Endothelial cell of umbilical vein (primary cell): ENCODE measurements around the gene CFAP300. TPM values are rescaled to one million over a fixed set of nuclear protein-coding genes. Genes with fewer than 3 reads are reported as not detected.
A peak's percentile ranks its signal among the peaks of the same experiment; 100 is the strongest.

ENCODE experiments used
- BruUV-seq: library from RNA; stranded (reverse); fragments of 400-500 nt; replicated peaks from 2 replicates; lab custom pipeline; 2021; lab: Mats Ljungman, UMichigan
- CTCF ChIA-PET: fragments of 300-600, 350-600 bp; sonication (Branson Sonifier 250); formaldehyde crosslinking; loops from one replicate; lab custom pipeline; 2021; ENCODE audit warnings: antibody characterized with exemption, inconsistent platforms; lab: Charles Lee
- POLR2A ChIA-PET: fragments of 300-600, 350-600 bp; sonication (Branson Sonifier 250); formaldehyde crosslinking; loops from one replicate; lab custom pipeline; 2021; ENCODE audit warnings: antibody characterized with exemption, inconsistent platforms; lab: Charles Lee
- DNase-seq: peaks from one replicate; pipeline ENCODE4 v3.0.0-alpha.2; 2011; ENCODE audit warnings: low read depth, low spot score
- FAIRE-seq: peaks from 2 replicates; lab custom pipeline; 2011; peaks lifted over from hg19 to GRCh38; lab: Jason Lieb, UNC
- H2AFZ ChIP-seq: 2 replicates; pipeline ENCODE4 v1.6.0; 2012; ENCODE audit warnings: low read depth, low read length, control low read depth, inconsistent platforms
- H3K27ac ChIP-seq: 2 replicates; pipeline ENCODE4 v1.5.1; 2011; ENCODE audit warnings: low read depth, mild to moderate bottlenecking, control low read depth, low read length, moderate library complexity; ENCODE audit not compliant: insufficient read depth
- H3K27me3 ChIP-seq, 2 experiments: 2 replicates each; pipeline versions ENCODE4 v1.6.0 to v1.6.1; 2011; ENCODE audit warnings: low read length in 2 of 2, mixed read lengths in 1 of 2; ENCODE audit not compliant: control insufficient read depth in 2 of 2, insufficient read depth in 2 of 2
- H3K36me3 ChIP-seq, 2 experiments: 2 replicates in 1 of 2; 3 replicates in 1 of 2; pipeline ENCODE4 v1.5.1; 2011; ENCODE audit warnings: low read length in 2 of 2, mild to moderate bottlenecking in 1 of 2, moderate library complexity in 1 of 2; ENCODE audit not compliant: control insufficient read depth in 2 of 2, insufficient read depth in 2 of 2; ENCODE audit errors: extremely low read depth in 1 of 2
- H3K4me1 ChIP-seq: 3 replicates; pipeline ENCODE4 v1.5.1; 2011; ENCODE audit warnings: mild to moderate bottlenecking, low read length; ENCODE audit not compliant: control insufficient read depth, insufficient read depth; ENCODE audit errors: extremely low read depth
- H3K4me2 ChIP-seq: 2 replicates; pipeline ENCODE4 v1.6.1; 2011; ENCODE audit warnings: low read length, control low read depth, mixed read lengths; ENCODE audit not compliant: insufficient read depth
- H3K4me3 ChIP-seq, 3 experiments: fragments of 200-600 bp in 1 of 3; sonication (generic), shearing (Covaris generic) in 1 of 3; replicated peaks in 1 of 3; 2 replicates each; pipeline ENCODE4 v1.5.1; 2011 to 2016; ENCODE audit warnings: control low read depth in 3 of 3, low read length in 3 of 3, mild to moderate bottlenecking in 2 of 3, inconsistent platforms in 1 of 3, low read depth in 1 of 3, moderate library complexity in 1 of 3; ENCODE audit not compliant: insufficient read depth in 1 of 3
- H3K79me2 ChIP-seq: 2 replicates; pipeline ENCODE4 v1.6.0; 2012; ENCODE audit warnings: low read length, inconsistent platforms; ENCODE audit not compliant: control insufficient read depth, insufficient read depth
- H3K9ac ChIP-seq: replicated peaks from 2 replicates; pipeline ENCODE3; 2011; ENCODE audit warnings: low read length, control low read depth; ENCODE audit not compliant: insufficient read depth; ENCODE audit errors: extremely low read depth
- H3K9me1 ChIP-seq: replicated peaks from 3 replicates; pipeline ENCODE4 v1.6.0; 2011; ENCODE audit warnings: mild to moderate bottlenecking, low read length; ENCODE audit not compliant: control insufficient read depth, insufficient read depth; ENCODE audit errors: extremely low read depth
- H3K9me3 ChIP-seq: replicated peaks from 2 replicates; pipeline ENCODE4 v1.5.1; 2012; ENCODE audit warnings: low read length, inconsistent platforms; ENCODE audit not compliant: control insufficient read depth, insufficient read depth
- H4K20me1 ChIP-seq: replicated peaks from 2 replicates; pipeline ENCODE3; 2011; ENCODE audit warnings: mild to moderate bottlenecking, low read length; ENCODE audit not compliant: control insufficient read depth, insufficient read depth; ENCODE audit errors: extremely low read depth
- EZH2 ChIP-seq: IDR thresholded peaks from 2 replicates; pipeline ENCODE4 v1.6.1; 2012; ENCODE audit warnings: borderline replicate concordance, low read depth, mild to moderate bottlenecking, moderate library complexity, low read length, inconsistent platforms; ENCODE audit not compliant: severe bottlenecking
- FOS ChIP-seq: IDR thresholded peaks from 2 replicates; pipeline ENCODE4 v1.6.1; 2011; ENCODE audit warnings: mild to moderate bottlenecking, low read length, moderate library complexity, borderline replicate concordance; ENCODE audit not compliant: insufficient read depth
- GATA2 ChIP-seq: IDR thresholded peaks from 2 replicates; pipeline ENCODE4 v1.7.0; 2011; ENCODE audit warnings: low read depth, mild to moderate bottlenecking, moderate library complexity, mixed read lengths, low read length; ENCODE audit not compliant: insufficient read length, insufficient read depth
- JUN ChIP-seq: IDR thresholded peaks from 2 replicates; pipeline ENCODE4 v1.6.1; 2011; ENCODE audit warnings: borderline replicate concordance, low read depth; ENCODE audit not compliant: insufficient read length, insufficient read depth
- MAX ChIP-seq: IDR thresholded peaks from 2 replicates; pipeline ENCODE4 v1.6.1; 2011; ENCODE audit not compliant: insufficient read depth, insufficient read length
- MYC ChIP-seq: IDR thresholded peaks from one replicate; pipeline ENCODE4 v1.6.1; 2011; ENCODE audit warnings: mild to moderate bottlenecking, low read depth, low read length
- POLR2A ChIP-seq: IDR thresholded peaks from 2 replicates; pipeline ENCODE4 v1.6.1; 2012; ENCODE audit warnings: low read depth, mild to moderate bottlenecking, control low read depth, low read length
- POLR2AphosphoS5 ChIP-seq: IDR thresholded peaks from 2 replicates; pipeline ENCODE4 v1.6.1; 2012; ENCODE audit warnings: low read depth, mild to moderate bottlenecking, control low read depth, low read length, moderate library complexity; ENCODE audit not compliant: insufficient read depth
- dilution Hi-C: fragments of 300-500 bp; cut with MboI; formaldehyde crosslinking; loops from one replicate; pipeline ENCODE4 v1.15.0; 2019; ENCODE audit warnings: low sequenced_read_pairs; ENCODE audit not compliant: extremely low pct_ligation_motif_present
- intact Hi-C: fragments of 100-400 bp; cut with micrococcal nuclease; formaldehyde crosslinking; loops from one replicate; pipeline ENCODE4 v1.10.0; 2022
- polyA plus RNA-seq, 4 experiments: library from polyadenylated mRNA; depleted of rRNA in 3 of 4; stranded (reverse) in 3 of 4; unstranded in 1 of 4; fragments of >200 nt; gene quantifications; 2 replicates each; pipeline versions ENCODE4 v1.2.1 to v1.2.3, GENCODE V29; 2011 to 2012; ENCODE audit warnings: missing spikeins in 1 of 4
- total RNA-seq: library from RNA; stranded (reverse); gene quantifications from 2 replicates; pipeline ENCODE4 v1.2.3, GENCODE V29; 2021
- TF ChIP-seq, protein P1 (sequence below), 2 donors: IDR thresholded peaks; 1 replicate in 1 of 2; 2 replicates in 1 of 2; pipeline ENCODE4 v1.5.1; 2011; ENCODE audit warnings: low read length in 2 of 2, mild to moderate bottlenecking in 2 of 2, moderate library complexity in 2 of 2, control low read depth in 1 of 2, inconsistent platforms in 1 of 2, low read depth in 1 of 2; ENCODE audit not compliant: insufficient read depth in 1 of 2; ENCODE audit errors: extremely low read depth in 1 of 2

Gene CFAP300
- total and polyA plus RNA-seq, 2 donors (not counting 3 experiments of a cell fraction or from before 2014, with no cell fraction given), result 0.07 TPM; not detected in 1

- peak; percentile 26 for FAIRE-seq
- no TSS peak for BruUV-seq
- no peaks in the 10 kb centered on the region for H3K9me3 ChIP-seq
- POLR2A ChIA-PET, result no interaction called here
- no peak for DNase-seq
- no peaks in the 10 kb centered on the region for H3K79me2 ChIP-seq
- CTCF ChIA-PET, result interaction anchor here (1.0 to 2.2 kb wide), 4 partner anchors 11 to 164 kb away, joined by 3 to 8 read pairs (median 4); no protein-coding TSS in a partner anchor
- H3K36me3 ChIP-seq, result no peaks in the 10 kb centered on the region
- peaks cover 7% of the 10 kb centered on the region in 2 experiments for H3K27me3 ChIP-seq
- H4K20me1 ChIP-seq, result no peaks in the 10 kb centered on the region
- dilution Hi-C loops (no loop called here), intact Hi-C loops (no loop called here)
- H3K4me3 ChIP-seq, result no peak overlapping the region
- no peaks in the 10 kb centered on the region for H3K4me1 ChIP-seq
- no peak overlapping the region for H3K9ac ChIP-seq
- no peaks in the 10 kb centered on the region for H3K9me1 ChIP-seq
- H3K27ac ChIP-seq, result no peak overlapping the region
- no peak overlapping the region for H2AFZ ChIP-seq
- TF ChIP-seq JUN (no peak), FOS (no peak), EZH2 (no peak), POLR2AphosphoS5 (no peak), MYC (no peak), GATA2 (no peak), MAX (no peak), POLR2A (no peak)
- TF ChIP-seq, protein P1, sequence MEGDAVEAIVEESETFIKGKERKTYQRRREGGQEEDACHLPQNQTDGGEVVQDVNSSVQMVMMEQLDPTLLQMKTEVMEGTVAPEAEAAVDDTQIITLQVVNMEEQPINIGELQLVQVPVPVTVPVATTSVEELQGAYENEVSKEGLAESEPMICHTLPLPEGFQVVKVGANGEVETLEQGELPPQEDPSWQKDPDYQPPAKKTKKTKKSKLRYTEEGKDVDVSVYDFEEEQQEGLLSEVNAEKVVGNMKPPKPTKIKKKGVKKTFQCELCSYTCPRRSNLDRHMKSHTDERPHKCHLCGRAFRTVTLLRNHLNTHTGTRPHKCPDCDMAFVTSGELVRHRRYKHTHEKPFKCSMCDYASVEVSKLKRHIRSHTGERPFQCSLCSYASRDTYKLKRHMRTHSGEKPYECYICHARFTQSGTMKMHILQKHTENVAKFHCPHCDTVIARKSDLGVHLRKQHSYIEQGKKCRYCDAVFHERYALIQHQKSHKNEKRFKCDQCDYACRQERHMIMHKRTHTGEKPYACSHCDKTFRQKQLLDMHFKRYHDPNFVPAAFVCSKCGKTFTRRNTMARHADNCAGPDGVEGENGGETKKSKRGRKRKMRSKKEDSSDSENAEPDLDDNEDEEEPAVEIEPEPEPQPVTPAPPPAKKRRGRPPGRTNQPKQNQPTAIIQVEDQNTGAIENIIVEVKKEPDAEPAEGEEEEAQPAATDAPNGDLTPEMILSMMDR (IDR thresholded peaks at IDR 0.05; ENCODE audit: extremely low read depth in 1 of 2, insufficient read depth in 1 of 2, low read depth in 1 of 2, low read length in 2 of 2), result no peak
- H3K4me2 ChIP-seq, result no peak overlapping the region
Measured at GRCh38 chr11:102026959-102027358, 20.3 kb upstream of the CFAP300 start.
